NCI-H2081 (cell line): ENCODE measurements around the gene CEL.
"Not testable (repeated sequence)": the region's sequence is repeated elsewhere in the genome, so short reads cannot be mapped to it uniquely, and the experiment has no call there.

Experiments
- DNase-seq, 2 experiments: peaks; one replicate each; lab custom pipeline; 2025; lab: John Stamatoyannopoulos, UW

The CEL gene

GRCh38 chr9:133086212-133086860, 24.6 kb downstream of the CEL start:
- DNase-seq = not testable (repeated sequence)

GRCh38 chr9:133086894-133087293, 25.1 kb downstream of the CEL start:
- no peak for DNase-seq

GRCh38 chr9:133087429-133088145, 25.8 kb downstream of the CEL start:
- DNase-seq = no peak

- no peak for DNase-seq
Measured at GRCh38 chr9:133088146-133088750, 26.5 kb downstream of the CEL start.

DNA sequence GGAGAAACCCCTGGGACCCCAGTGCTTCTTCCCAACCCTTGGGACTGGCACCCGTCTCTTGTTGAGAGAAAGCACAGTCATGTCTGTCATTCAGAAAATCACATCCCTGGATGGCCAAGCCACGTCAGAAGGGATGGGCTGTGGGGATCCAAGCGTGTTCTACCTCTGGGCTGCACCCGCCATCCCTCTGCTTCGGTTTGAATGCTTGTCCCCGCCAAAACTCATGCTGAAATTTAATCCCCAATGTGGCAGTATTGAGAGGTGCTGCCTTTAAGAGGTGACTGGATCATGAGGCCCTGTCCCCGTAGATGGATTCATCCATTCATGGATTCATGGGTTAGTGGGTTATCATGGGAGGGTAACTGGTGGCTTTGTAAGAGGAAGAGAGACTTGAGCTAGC, 27.0 kb downstream of the CEL start:
- DNase-seq = no peak

GRCh38 chr9:133089271-133089671, 27.5 kb downstream of the CEL start:
- DNase-seq = peak in 1 of 2 experiments; percentile 59

DNA sequence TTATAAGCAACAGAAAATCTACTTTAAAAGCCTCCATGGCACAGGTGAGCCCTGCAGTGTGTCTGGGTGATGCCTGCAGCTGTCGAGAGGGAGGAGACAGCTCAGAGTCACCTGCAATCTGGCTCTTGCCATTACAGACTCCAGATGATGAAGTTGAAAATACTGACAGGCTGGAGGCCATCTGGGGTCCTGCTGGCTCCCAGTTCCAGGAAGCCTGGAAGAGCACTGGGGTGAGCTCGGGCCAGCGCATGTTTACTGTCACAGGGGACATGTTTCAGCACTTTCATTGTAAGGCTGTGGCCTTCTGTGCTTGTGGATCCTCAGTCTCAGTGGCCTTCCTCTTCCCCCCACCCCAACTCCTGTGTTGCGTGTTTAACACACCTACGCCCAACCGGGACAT, 28.4 kb downstream of the CEL start:
- no peak for DNase-seq

- no peak for DNase-seq
Measured at GRCh38 chr9:133090752-133091385, 29.1 kb downstream of the CEL start.

- not testable (repeated sequence) for DNase-seq
Measured at GRCh38 chr9:133094351-133094750, 32.6 kb downstream of the CEL start.

DNA sequence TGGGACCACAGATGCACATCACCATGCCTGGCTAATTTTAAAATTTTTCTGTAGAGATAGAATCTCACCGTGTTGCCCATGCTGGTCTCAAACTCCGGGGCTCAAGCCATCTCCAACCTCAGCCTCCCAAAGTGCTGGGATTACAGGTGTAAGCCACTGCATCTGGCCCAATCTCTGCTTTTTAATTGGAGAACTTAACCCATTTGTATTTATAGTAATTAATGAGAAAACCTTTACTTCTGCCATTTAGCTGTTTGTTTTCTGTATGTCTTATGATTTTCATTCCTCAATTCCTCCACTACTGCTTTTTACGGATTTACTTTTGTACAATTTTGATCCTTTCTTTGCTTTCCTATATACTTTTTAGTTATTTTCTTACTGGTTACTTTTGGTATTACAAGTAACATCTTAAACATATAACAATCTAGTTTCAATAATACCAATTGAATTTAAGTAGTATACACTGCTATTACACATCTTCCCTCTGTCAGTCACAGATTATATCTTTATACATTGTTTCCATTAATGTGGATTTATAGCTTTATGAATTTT, 33.1 kb downstream of the CEL start:
- DNase-seq = no peak

- no peak for DNase-seq
Measured at GRCh38 chr9:133098104-133098754, 36.4 kb downstream of the CEL start.

- no peak for DNase-seq
Measured at GRCh38 chr9:133098871-133099270, 37.1 kb downstream of the CEL start.

DNA sequence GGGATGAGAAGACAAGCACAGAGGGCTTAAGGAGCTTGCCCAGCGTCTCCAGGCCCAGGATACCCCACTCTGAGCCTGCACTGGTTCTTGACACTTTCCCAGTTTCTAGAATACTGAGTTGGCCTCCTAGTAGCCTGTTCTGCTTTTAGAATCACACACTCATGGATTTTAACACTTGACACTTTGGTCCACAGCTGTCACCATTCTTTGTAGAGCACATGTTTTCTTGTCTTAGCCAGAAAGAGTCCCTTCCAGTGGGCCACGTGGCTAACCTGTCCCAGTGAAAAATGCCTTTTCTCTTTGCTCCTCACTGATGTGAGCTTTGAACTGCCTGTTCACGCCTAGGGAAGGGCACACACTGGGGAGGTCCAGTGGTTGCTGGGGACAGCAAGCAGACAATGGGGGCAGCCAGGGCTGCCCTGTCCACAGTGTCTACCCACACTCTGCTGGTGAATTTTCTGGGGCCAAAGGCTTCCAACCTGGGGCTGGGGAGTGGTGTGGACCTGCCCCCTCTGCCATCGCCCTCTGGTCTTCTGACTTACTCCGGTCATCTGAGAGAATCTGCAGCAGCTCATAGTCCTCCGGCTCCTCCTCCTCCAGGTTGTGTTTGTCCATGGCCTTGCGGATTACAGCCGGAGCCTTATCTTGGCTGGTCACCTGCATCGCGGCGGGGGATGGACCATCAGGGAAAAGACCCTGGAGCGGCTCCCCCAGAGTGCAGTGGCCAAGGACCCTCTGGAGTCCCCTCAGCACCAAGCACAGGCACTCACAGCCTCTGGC, 38.1 kb downstream of the CEL start:
- DNase-seq = no peak

DNA sequence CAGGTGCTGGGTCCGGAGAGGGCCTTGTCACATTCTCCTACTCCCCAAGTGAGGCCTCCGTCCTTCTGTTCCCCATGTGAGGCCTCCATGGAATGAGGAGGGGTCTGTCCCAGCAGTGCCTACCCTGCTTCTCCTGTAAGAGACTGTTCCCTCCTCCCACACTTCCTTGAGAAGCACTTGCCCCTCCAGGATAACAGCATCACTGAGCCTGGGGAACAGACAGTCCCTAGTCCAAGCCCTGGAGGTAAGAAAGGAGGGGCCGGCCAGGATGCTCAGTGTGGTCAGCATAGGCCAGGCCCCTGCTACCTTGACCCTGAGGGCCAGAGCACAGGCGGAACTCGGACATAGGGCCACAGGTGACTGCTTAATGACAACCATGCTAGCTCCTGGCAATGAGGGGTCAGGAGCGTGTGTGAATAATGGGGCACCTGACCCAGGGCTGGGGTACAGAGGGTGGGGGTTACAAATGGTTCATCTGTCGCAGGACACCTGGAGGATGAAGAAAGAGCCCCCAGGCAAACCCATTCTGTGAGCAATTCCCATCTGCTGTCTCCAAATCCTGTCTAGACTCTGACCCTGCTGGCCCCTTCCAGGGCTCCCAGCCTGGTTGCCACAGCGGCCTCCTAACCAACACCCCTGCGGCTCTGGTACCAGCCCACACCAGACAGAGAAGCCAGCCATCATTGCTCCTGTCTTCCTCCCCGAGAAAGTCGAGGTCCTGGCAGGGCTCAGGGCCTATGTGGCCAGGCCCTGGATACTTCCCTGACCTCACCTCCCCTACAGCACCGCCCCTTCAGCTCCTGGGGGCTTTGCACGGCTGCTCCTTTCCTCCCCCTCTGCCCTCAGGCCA, 39.0 kb downstream of the CEL start:
- no peak for DNase-seq

DNA sequence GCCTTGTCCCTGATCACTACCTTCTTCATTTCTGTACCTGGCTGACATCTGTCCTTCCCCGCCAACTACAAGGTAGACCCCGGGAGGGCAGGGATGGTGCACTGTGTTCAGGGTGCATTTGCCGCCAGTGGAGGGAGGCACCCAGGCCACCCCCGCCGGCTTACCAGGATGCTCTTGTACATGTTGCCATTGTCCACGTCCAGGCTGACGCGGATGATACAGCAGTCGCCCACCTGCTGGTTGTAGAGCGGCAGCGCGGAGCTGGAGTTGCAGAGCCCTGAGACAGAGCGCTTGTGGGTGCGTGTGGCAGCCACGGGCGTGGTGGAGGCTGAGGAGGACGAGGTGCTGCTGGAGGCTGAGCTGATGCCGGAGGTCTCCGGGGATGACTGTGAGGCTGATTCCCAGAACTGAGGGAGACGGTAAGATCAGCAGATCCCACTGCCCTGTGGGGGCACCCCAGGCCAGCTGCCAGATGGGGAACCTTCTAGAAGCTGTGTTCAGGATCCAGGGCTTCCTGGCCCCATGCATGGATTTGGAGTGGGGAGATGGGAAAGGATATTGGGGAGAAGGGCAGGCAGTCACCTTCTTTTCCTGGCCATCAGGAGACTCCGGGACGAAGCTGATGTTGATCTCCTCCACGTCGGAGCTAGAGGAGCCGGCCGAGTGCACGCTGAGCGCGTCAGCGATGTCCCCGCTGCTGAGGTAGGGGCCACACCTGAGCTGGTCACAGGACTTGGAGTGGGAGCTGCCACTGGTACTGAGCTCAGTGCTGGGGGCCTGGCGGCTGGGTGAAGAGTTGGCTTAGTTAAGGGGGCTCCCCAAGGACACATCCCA, 39.8 kb downstream of the CEL start:
- no peak for DNase-seq

DNA sequence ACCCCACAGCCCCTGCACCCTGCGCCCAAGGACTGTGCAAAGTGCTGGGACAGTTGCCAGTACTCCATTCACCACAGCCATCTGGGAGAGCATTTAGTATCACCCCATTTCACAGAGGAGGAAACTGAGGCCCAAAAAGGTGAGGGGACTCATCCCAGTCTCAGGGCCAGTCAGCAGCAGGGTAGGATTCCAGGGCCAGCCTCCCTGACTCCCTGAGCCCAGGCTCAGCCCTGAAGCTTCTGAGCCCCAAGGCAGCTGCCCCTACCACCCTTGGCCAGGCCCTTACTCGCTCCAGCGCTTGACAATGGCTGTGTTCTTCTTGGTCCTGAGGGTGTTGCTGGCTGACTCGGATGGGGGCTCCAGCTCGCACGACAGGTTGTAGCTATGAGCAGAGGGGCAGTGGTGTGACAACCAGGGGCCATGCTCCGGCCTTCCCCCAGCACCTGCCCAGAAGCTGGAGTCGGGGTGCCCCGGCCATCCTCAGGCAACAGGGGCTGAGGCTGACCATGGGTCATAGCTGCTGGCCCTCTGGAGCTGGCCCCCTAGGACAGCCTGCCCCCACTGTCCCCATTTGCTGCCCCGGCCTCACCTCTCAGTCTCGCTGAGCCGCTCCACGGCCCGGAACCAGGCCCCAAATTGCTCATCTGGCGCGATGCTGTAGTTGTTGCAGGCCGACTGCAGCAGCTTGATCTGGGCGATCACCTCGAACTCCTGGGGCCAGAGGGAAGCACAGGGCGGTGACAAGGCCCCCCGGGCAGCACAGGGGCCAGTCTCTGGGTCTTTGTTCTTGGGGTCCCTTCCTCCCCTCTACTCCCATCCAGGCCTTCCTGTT, 40.6 kb downstream of the CEL start:
- DNase-seq = no peak

GRCh38 chr9:133103183-133103986, 41.6 kb downstream of the CEL start:
- no peak for DNase-seq
